SK-N-SH treated with all-trans-retinoic acid at 6 μM for 48 hours (cell line): Measurements from ENCODE around the gene USP5.
"Not testable (repeated sequence)": the region's sequence is repeated elsewhere in the genome, so short reads cannot be mapped to it uniquely, and the experiment has no call there.

Experiments used
- ATAC-seq: fragments of 200-7000 bp; cut with Tn5 transposase; 3 replicates; pipeline ENCODE4 v1.9.1; 2020; ENCODE audit warnings: mild to moderate bottlenecking, moderate library complexity
- CREB5 ChIP-seq: fragments of 250-450 bp; sonication (Bioruptor Pico); IDR thresholded peaks from 2 replicates; pipeline ENCODE4 v1.5.1; 2020; ENCODE audit warnings: low read depth, mild to moderate bottlenecking, moderate library complexity
- CSDC2 ChIP-seq: fragments of 250-450 bp; sonication (Bioruptor Pico); IDR thresholded peaks from 2 replicates; pipeline ENCODE4 v1.5.0; 2020; ENCODE audit warnings: mild to moderate bottlenecking, moderate library complexity
- CSRNP3 ChIP-seq: fragments of 250-450 bp; sonication (Bioruptor Pico); IDR thresholded peaks from 2 replicates; pipeline ENCODE4 v1.5.1; 2021; ENCODE audit warnings: mild to moderate bottlenecking, moderate library complexity
- ESRRG ChIP-seq: fragments of 250-450 bp; sonication (Bioruptor Pico); IDR thresholded peaks from 2 replicates; pipeline ENCODE4 v1.6.1; 2021; ENCODE audit warnings: mild to moderate bottlenecking
- GLIS3 ChIP-seq: fragments of 250-450 bp; sonication (Bioruptor Pico); IDR thresholded peaks from 2 replicates; pipeline ENCODE4 v1.5.0; 2020; ENCODE audit warnings: mild to moderate bottlenecking, moderate library complexity
- ISL1 ChIP-seq: fragments of 250-450 bp; sonication (Bioruptor Pico); IDR thresholded peaks from 2 replicates; pipeline ENCODE4 v2.1.2; 2022; ENCODE audit warnings: mild to moderate bottlenecking, moderate library complexity
- PATZ1 ChIP-seq: fragments of 250-450 bp; sonication (Bioruptor Pico); IDR thresholded peaks from 2 replicates; pipeline ENCODE4 v1.8.0; 2020; ENCODE audit warnings: mild to moderate bottlenecking, moderate library complexity, borderline replicate concordance
- POU6F1 ChIP-seq: fragments of 250-450 bp; sonication (Bioruptor Pico); IDR thresholded peaks from 2 replicates; pipeline ENCODE4 v1.8.0; 2021; ENCODE audit warnings: low read depth, mild to moderate bottlenecking, moderate library complexity, borderline replicate concordance
- PPARA ChIP-seq: fragments of 250-450 bp; sonication (Bioruptor Pico); IDR thresholded peaks from 2 replicates; pipeline ENCODE4 v1.5.0; 2020; ENCODE audit warnings: mild to moderate bottlenecking, borderline replicate concordance
- SNAI2 ChIP-seq: fragments of 250-450 bp; sonication (Bioruptor Pico); IDR thresholded peaks from 2 replicates; pipeline ENCODE4 v1.5.0; 2020; ENCODE audit warnings: mild to moderate bottlenecking, moderate library complexity
- TCF4 ChIP-seq: fragments of 250-450 bp; sonication (Bioruptor Pico); IDR thresholded peaks from 2 replicates; pipeline ENCODE4 v1.8.0; 2021; ENCODE audit warnings: mild to moderate bottlenecking, moderate library complexity, borderline replicate concordance
- TOX ChIP-seq: fragments of 250-450 bp; sonication (Bioruptor Pico); IDR thresholded peaks from 2 replicates; pipeline ENCODE4 v1.8.0; 2021; ENCODE audit warnings: mild to moderate bottlenecking, moderate library complexity, borderline replicate concordance
- TSHZ2 ChIP-seq: fragments of 250-450 bp; sonication (Bioruptor Pico); IDR thresholded peaks from 2 replicates; pipeline ENCODE4 v1.5.0; 2020; ENCODE audit warnings: mild to moderate bottlenecking, moderate library complexity
- ZC3H10 ChIP-seq: fragments of 250-450 bp; sonication (Bioruptor Pico); IDR thresholded peaks from 2 replicates; pipeline ENCODE4 v1.5.1; 2021; ENCODE audit warnings: mild to moderate bottlenecking, moderate library complexity
- ZFP3 ChIP-seq: fragments of 250-450 bp; sonication (Bioruptor Pico); IDR thresholded peaks from 2 replicates; pipeline ENCODE4 v1.5.0; 2020; ENCODE audit warnings: mild to moderate bottlenecking, moderate library complexity
- ZFP30 ChIP-seq: fragments of 450-650 bp; formaldehyde crosslinking; IDR thresholded peaks from 2 replicates; pipeline ENCODE4 v1.5.0; 2022; ENCODE audit warnings: mild to moderate bottlenecking, moderate library complexity
- ZNF565 ChIP-seq: fragments of 450-650 bp; formaldehyde crosslinking; conservative IDR thresholded peaks from 2 replicates; pipeline ENCODE4 v1.5.0; 2020; ENCODE audit warnings: low read depth, mild to moderate bottlenecking, moderate library complexity
- ZNF70 ChIP-seq: fragments of 450-650 bp; formaldehyde crosslinking; IDR thresholded peaks from 2 replicates; pipeline ENCODE4 v1.5.0; 2020; ENCODE audit warnings: mild to moderate bottlenecking, moderate library complexity
- ZNF8 ChIP-seq: fragments of 450-650 bp; formaldehyde crosslinking; IDR thresholded peaks from 2 replicates; pipeline ENCODE4 v1.5.0; 2020; ENCODE audit warnings: mild to moderate bottlenecking, moderate library complexity

The USP5 gene

GRCh38 chr12:6890789-6891645 is 39.1 kb downstream of the USP5 start (continued):
- TF ChIP-seq TSHZ2: no peak
- TF ChIP-seq TOX (CRISPR knock-in tag): no peak
- no peak for TF ChIP-seq SNAI2
- TF ChIP-seq TCF4: no peak
- no peak for TF ChIP-seq ZNF8

GRCh38 chr12:6891646-6892001 is 39.7 kb downstream of the USP5 start:
- ATAC-seq: peak; percentile 21
- TF ChIP-seq ZC3H10 (CRISPR knock-in tag): no peak
- no peak for TF ChIP-seq ZFP30 (CRISPR knock-in tag)
- no peak for TF ChIP-seq ESRRG (CRISPR knock-in tag)
- TF ChIP-seq TSHZ2: no peak
- TF ChIP-seq TCF4: no peak
- no peak for TF ChIP-seq ZNF565 (CRISPR knock-in tag)
- no peak for TF ChIP-seq POU6F1 (CRISPR knock-in tag)
- TF ChIP-seq GLIS3 (CRISPR knock-in tag): no peak
- TF ChIP-seq ZNF70 (CRISPR knock-in tag): no peak
- TF ChIP-seq CREB5 (CRISPR knock-in tag): no peak
- TF ChIP-seq PPARA (CRISPR knock-in tag): no peak
- no peak for TF ChIP-seq ZNF8
- TF ChIP-seq CSRNP3 (CRISPR knock-in tag): no peak
- TF ChIP-seq TOX (CRISPR knock-in tag): no peak
- no peak for TF ChIP-seq PATZ1 (CRISPR knock-in tag)
- no peak for TF ChIP-seq ZFP3 (CRISPR knock-in tag)
- TF ChIP-seq SNAI2: no peak
- TF ChIP-seq CSDC2 (CRISPR knock-in tag): no peak
- TF ChIP-seq ISL1 (CRISPR knock-in tag): no peak

- ATAC-seq: not testable (repeated sequence)
These were observed 40.7 kb downstream of the USP5 start for GRCh38 chr12:6892683-6893082.
